MCF 10A (cell line): Measurements from ENCODE around the gene PTBP2. TPM values are rescaled to one million over a fixed set of nuclear protein-coding genes. Genes with fewer than 3 reads are reported as not detected.

Experiments
- Bru-seq: library from RNA; stranded (reverse); fragments of 400-500 nt; gene quantifications from one replicate; lab custom pipeline; 2021; lab: Mats Ljungman, UMichigan
- BruChase-seq, 2 experiments: library from RNA; stranded (reverse); fragments of 400-500 nt; gene quantifications; one replicate each; lab custom pipeline; 2021; lab: Mats Ljungman, UMichigan
- BruUV-seq: library from RNA; stranded (reverse); fragments of 400-500 nt; replicated peaks from 2 replicates; lab custom pipeline; 2021; lab: Mats Ljungman, UMichigan
- CTCF ChIA-PET: fragments of 300-600 bp; sonication (Branson Sonifier 250); formaldehyde crosslinking; extraction: SDS; loops from one replicate; lab custom pipeline; 2021; ENCODE audit warnings: antibody characterized with exemption, inconsistent platforms; lab: Yijun Ruan, JAX
- POLR2A ChIA-PET: fragments of 300-600, 350-650 bp; sonication (Branson Sonifier 250); formaldehyde crosslinking; extraction: SDS; loops from one replicate; lab custom pipeline; 2020; ENCODE audit warnings: antibody characterized with exemption, inconsistent platforms; lab: Yijun Ruan, JAX
- DNase-seq: peaks from one replicate; pipeline ENCODE4 v3.0.0-alpha.2; 2018; ENCODE audit not compliant: unreplicated experiment
- H3K27ac Mint-ChIP-seq: one replicate; pipeline ENCODE4 v1.8.0; 2022; ENCODE audit warnings: mild to moderate bottlenecking, low read depth, mixed read lengths; ENCODE audit not compliant: unreplicated experiment
- H3K27me3 Mint-ChIP-seq: one replicate; pipeline ENCODE4 v1.8.0; 2022; ENCODE audit warnings: mixed read lengths; ENCODE audit not compliant: insufficient read depth, unreplicated experiment
- H3K36me3 Mint-ChIP-seq: one replicate; pipeline ENCODE4 v1.8.0; 2022; ENCODE audit warnings: mild to moderate bottlenecking, moderate library complexity, mixed read lengths; ENCODE audit not compliant: insufficient read depth, unreplicated experiment
- H3K4me1 Mint-ChIP-seq: one replicate; pipeline ENCODE4 v1.8.0; 2022; ENCODE audit warnings: mixed read lengths; ENCODE audit not compliant: insufficient read depth, unreplicated experiment
- H3K4me3 Mint-ChIP-seq: one replicate; pipeline ENCODE4 v1.8.0; 2022; ENCODE audit warnings: mild to moderate bottlenecking, moderate library complexity, mixed read lengths; ENCODE audit not compliant: unreplicated experiment
- H3K9me3 Mint-ChIP-seq: one replicate; pipeline ENCODE4 v1.8.0; 2022; ENCODE audit warnings: mixed read lengths; ENCODE audit not compliant: unreplicated experiment
- intact Hi-C: fragments of 100-400 bp; cut with micrococcal nuclease; formaldehyde crosslinking; loops from 2 replicates; pipeline ENCODE4 v1.14.1; 2022
- long read RNA-seq: library from polyadenylated mRNA; stranded (forward); transcript quantifications from one replicate; pipeline ENCODE4 v2.0.0, GENCODE V29; 2022
- total RNA-seq: library from RNA; stranded (reverse); gene quantifications from 2 replicates; pipeline ENCODE4 v1.2.3, GENCODE V29; 2022
- TF ChIP-seq, protein P1 (sequence below): fragments of 200-600 bp; IDR thresholded peaks from one replicate; pipeline ENCODE4 v1.8.0; 2022; ENCODE audit warnings: antibody characterized with exemption, mild to moderate bottlenecking; ENCODE audit not compliant: unreplicated experiment

Gene PTBP2, protein sequence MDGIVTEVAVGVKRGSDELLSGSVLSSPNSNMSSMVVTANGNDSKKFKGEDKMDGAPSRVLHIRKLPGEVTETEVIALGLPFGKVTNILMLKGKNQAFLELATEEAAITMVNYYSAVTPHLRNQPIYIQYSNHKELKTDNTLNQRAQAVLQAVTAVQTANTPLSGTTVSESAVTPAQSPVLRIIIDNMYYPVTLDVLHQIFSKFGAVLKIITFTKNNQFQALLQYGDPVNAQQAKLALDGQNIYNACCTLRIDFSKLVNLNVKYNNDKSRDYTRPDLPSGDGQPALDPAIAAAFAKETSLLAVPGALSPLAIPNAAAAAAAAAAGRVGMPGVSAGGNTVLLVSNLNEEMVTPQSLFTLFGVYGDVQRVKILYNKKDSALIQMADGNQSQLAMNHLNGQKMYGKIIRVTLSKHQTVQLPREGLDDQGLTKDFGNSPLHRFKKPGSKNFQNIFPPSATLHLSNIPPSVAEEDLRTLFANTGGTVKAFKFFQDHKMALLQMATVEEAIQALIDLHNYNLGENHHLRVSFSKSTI
- 15.8 and 17.3 TPM in 2 replicates for total RNA-seq
- Bru-seq, nascent RNA: percentile 95 among the genes with signal in this experiment
- BruChase-seq, experiment 1, labeled RNA remaining after a 6-hour chase: percentile 81 among the genes with signal in this experiment
- BruChase-seq, experiment 2, labeled RNA remaining after a 2-hour chase: percentile 92 among the genes with signal in this experiment
- long read RNA-seq, partial matches to known transcripts: 0 of 6 reads
- long read RNA-seq, other reads (novel, unspliced or antisense): 4 of 6 reads

DNA sequence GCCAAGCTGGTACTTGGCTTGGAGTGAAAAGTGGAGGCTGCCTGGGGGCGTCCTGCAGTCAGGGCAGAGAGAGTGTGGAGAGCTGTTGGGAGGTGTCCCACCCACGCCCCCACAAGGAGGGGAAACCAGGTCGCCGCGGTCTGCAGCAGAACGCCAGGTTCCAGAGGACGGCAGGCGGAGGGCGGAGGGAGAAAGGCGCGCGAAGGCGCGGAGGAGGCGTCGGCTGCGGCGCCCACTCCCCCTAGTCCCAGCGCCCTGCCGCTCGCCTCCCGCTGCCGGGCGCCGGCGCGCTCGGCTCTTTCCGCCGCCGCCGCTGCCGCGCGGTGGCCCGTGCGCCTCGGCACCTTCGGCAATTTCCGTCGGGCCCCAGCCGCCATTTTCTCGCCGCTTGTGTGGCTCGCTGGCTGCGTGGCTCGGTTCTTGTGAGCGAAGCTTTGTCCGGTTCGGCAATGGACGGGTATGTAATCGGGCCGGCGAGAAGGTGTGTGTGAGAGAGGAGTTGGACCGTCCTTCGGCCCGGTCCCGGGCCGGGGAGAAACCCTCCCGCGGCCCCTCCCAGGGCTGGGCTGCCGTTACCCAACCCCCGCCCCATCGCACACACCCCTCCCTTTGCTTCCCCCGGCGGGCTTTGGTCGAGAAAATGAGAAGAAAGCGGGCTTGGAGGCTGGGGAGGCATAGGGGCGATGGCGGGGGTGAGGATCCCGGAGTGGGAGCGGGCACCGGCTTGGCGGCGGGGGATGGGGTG lies at the start of gene PTBP2:
PTBP2 (plus strand) TSS at position 369 of the 745 bp plus-strand sequence; CDS start at position 450, 81 bp downstream.
- POLR2A ChIA-PET: interaction anchor here (0.6 to 2.3 kb wide), 8 partner anchors 10 to 359 kb away, joined by 3 to 13 read pairs (median 5); no protein-coding TSS in a partner anchor
- Mint-ChIP-seq H3K4me1 (peaks cover 12% of the 10 kb centered on the region), H3K27ac (peak within 1 kb of the TSS; percentile 97), H3K36me3 (peaks cover 27% of the 10 kb centered on the region), H3K9me3 (no peaks in the 10 kb centered on the region), H3K4me3 (peak within 1 kb of the TSS; percentile 89), H3K27me3 (no peaks in the 10 kb centered on the region)
- CTCF ChIA-PET: interaction anchor here (0.6 kb wide), 2 partner anchors 11 to 485 kb away, joined by 3 read pairs; no protein-coding TSS in a partner anchor
- no TSS peak for BruUV-seq
- TF ChIP-seq, protein P1, sequence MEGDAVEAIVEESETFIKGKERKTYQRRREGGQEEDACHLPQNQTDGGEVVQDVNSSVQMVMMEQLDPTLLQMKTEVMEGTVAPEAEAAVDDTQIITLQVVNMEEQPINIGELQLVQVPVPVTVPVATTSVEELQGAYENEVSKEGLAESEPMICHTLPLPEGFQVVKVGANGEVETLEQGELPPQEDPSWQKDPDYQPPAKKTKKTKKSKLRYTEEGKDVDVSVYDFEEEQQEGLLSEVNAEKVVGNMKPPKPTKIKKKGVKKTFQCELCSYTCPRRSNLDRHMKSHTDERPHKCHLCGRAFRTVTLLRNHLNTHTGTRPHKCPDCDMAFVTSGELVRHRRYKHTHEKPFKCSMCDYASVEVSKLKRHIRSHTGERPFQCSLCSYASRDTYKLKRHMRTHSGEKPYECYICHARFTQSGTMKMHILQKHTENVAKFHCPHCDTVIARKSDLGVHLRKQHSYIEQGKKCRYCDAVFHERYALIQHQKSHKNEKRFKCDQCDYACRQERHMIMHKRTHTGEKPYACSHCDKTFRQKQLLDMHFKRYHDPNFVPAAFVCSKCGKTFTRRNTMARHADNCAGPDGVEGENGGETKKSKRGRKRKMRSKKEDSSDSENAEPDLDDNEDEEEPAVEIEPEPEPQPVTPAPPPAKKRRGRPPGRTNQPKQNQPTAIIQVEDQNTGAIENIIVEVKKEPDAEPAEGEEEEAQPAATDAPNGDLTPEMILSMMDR: no peak
- intact Hi-C loops: loop anchor here (2.0 to 5.0 kb wide), 2 partner anchors 161 to 359 kb away; no protein-coding TSS in a partner anchor
- peak; percentile 77 for DNase-seq

GRCh38 chr1:96674915-96675314 lies 46.7 kb upstream of the PTBP2 start:
- TF ChIP-seq, protein P1: no peak
- ChIA-PET CTCF (interaction anchor here (1.0 kb wide), 1 partner anchor 79 kb away, joined by 4 read pairs; no protein-coding TSS in a partner anchor), POLR2A (no interaction called here)
- H3K36me3 Mint-ChIP-seq: no peaks in the 10 kb centered on the region
- peaks cover 19% of the 10 kb centered on the region for H3K9me3 Mint-ChIP-seq
- no peaks in the 10 kb centered on the region for H3K4me1 Mint-ChIP-seq
- no peaks in the 10 kb centered on the region for H3K27me3 Mint-ChIP-seq
- H3K4me3 Mint-ChIP-seq: no peak overlapping the region
- BruUV-seq: no TSS peak
- intact Hi-C loops: no loop called here
- no peak for DNase-seq
- H3K27ac Mint-ChIP-seq: no peak overlapping the region

DNA sequence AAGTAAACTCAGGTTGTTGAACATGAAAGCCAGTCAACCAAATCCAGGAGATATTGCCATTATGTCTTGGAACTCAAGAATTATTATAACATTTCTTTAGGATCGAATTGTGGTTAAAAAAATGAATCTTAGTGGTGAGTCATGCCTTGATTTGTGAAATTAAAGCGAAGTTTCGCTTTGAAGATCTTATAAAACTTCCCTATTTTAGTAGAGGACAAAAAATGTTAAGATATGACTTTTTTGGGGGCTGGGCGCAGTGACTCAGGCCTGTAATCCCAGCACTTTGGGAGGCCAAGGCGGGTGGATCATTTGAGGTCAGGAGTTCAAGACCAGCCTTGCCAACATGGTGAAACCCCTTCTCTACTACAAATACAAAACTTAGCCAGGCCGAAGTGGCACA lies 39.5 kb upstream of the PTBP2 start:
- no TSS peak for BruUV-seq
- H3K27me3 Mint-ChIP-seq: no peaks in the 10 kb centered on the region
- CTCF ChIA-PET: interaction anchor here (0.6 kb wide), 2 partner anchors 131 to 926 kb away, joined by 3 to 4 read pairs; no protein-coding TSS in a partner anchor
- TF ChIP-seq, protein P1: no peak
- no peak overlapping the region for H3K27ac Mint-ChIP-seq
- no peaks in the 10 kb centered on the region for H3K4me1 Mint-ChIP-seq
- H3K36me3 Mint-ChIP-seq: no peaks in the 10 kb centered on the region
- H3K4me3 Mint-ChIP-seq: no peak overlapping the region
- DNase-seq: no peak
- intact Hi-C loops: no loop called here
- H3K9me3 Mint-ChIP-seq: no peaks in the 10 kb centered on the region
- POLR2A ChIA-PET: no interaction called here
